ENCODE data around the gene ABCC1.

DNA sequence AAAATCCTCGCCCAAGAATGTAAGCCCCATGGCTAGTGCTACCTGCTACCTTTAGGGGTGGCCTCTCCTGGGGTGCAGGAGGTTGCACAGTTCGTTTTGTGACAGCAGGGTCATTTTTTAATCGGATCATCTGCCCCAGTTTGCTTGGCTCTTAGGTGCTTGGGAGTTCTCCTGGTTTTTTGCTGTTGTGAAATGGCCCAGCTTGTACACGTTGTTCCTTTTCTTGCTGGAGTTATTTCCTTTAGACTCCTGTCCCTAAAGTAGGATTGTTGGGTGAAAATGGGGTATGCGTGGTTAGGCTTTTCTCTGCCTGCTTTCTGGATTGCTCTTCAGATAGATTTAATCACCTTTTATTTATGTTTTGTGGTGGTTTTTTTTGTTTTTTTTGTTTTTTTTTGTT is 25.8 kb downstream of the ABCC1 start:
- TF ChIP-seq, protein P1, sequence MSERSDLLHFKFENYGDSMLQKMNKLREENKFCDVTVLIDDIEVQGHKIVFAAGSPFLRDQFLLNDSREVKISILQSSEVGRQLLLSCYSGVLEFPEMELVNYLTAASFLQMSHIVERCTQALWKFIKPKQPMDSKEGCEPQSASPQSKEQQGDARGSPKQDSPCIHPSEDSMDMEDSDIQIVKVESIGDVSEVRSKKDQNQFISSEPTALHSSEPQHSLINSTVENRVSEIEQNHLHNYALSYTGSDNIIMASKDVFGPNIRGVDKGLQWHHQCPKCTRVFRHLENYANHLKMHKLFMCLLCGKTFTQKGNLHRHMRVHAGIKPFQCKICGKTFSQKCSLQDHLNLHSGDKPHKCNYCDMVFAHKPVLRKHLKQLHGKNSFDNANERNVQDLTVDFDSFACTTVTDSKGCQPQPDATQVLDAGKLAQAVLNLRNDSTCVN (tag by site-specific recombination; optimal IDR thresholded peaks at IDR 0.05) = no peak
- TF ChIP-seq ZNF530 (tag by site-specific recombination; IDR thresholded peaks at IDR 0.05; ENCODE audit: low read depth) = no peak
